Fibroblast of lung (primary cell): Measurements from ENCODE around the gene PRKCA.

Experiments
- EZH2 ChIP-seq: IDR thresholded peaks from 2 replicates; pipeline ENCODE4 v1.5.1; 2012; ENCODE audit warnings: low read length, control low read depth, mild to moderate bottlenecking; ENCODE audit errors: missing control alignments
- TF ChIP-seq, protein P1 (sequence below), 2 donors: IDR thresholded peaks in 1 of 2; conservative IDR thresholded peaks in 1 of 2; 1 replicate in 1 of 2; 2 replicates in 1 of 2; pipeline ENCODE4 v1.5.1; 2011 to 2012; ENCODE audit warnings: low read length in 2 of 2, control low read depth in 1 of 2, inconsistent platforms in 1 of 2, low read depth in 1 of 2, mild to moderate bottlenecking in 1 of 2

GRCh38 chr17:66625311-66625767 lies 322.9 kb downstream of the PRKCA start:
- TF ChIP-seq, protein P1, sequence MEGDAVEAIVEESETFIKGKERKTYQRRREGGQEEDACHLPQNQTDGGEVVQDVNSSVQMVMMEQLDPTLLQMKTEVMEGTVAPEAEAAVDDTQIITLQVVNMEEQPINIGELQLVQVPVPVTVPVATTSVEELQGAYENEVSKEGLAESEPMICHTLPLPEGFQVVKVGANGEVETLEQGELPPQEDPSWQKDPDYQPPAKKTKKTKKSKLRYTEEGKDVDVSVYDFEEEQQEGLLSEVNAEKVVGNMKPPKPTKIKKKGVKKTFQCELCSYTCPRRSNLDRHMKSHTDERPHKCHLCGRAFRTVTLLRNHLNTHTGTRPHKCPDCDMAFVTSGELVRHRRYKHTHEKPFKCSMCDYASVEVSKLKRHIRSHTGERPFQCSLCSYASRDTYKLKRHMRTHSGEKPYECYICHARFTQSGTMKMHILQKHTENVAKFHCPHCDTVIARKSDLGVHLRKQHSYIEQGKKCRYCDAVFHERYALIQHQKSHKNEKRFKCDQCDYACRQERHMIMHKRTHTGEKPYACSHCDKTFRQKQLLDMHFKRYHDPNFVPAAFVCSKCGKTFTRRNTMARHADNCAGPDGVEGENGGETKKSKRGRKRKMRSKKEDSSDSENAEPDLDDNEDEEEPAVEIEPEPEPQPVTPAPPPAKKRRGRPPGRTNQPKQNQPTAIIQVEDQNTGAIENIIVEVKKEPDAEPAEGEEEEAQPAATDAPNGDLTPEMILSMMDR (conservative IDR thresholded peaks at IDR 0.05 in 1 of 2, IDR thresholded peaks at IDR 0.05 in 1 of 2; ENCODE audit: low read depth in 1 of 2, low read length in 2 of 2), result peak; percentile 24 to 46
- TF ChIP-seq EZH2, result no peak
